ENCODE data around the gene COPS8.

COPS8 gene

DNA sequence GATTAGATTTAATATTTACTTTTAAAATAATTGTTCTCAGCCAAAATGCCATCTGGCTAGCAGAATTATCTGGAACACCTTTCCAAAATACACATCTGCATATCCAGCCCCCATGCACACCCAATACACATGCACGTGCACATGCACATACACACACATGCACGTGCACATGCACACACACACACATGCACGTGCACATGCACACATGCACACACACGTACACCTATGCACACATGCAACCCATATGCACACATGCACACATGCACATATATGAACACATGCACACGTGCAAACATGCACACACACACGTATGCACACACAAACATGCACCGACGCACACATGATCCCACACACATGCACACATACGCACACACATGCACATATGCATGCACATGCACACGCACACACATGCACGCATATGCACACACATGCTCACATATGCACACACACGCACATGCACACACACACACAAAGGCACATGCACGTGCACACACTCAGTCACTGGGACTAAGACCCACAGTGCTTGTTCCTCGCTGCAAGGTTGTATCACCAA is 53.5 kb downstream of the COPS8 start:
- no peak overlapping the region for H3K4me3 ChIP-seq (ENCODE audit: low read length)
- no peak for DNase-seq (ENCODE audit: low read depth)
- TF ChIP-seq, protein P1, sequence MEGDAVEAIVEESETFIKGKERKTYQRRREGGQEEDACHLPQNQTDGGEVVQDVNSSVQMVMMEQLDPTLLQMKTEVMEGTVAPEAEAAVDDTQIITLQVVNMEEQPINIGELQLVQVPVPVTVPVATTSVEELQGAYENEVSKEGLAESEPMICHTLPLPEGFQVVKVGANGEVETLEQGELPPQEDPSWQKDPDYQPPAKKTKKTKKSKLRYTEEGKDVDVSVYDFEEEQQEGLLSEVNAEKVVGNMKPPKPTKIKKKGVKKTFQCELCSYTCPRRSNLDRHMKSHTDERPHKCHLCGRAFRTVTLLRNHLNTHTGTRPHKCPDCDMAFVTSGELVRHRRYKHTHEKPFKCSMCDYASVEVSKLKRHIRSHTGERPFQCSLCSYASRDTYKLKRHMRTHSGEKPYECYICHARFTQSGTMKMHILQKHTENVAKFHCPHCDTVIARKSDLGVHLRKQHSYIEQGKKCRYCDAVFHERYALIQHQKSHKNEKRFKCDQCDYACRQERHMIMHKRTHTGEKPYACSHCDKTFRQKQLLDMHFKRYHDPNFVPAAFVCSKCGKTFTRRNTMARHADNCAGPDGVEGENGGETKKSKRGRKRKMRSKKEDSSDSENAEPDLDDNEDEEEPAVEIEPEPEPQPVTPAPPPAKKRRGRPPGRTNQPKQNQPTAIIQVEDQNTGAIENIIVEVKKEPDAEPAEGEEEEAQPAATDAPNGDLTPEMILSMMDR (conservative IDR thresholded peaks at IDR 0.05; ENCODE audit: low read length) = no peak

DNA sequence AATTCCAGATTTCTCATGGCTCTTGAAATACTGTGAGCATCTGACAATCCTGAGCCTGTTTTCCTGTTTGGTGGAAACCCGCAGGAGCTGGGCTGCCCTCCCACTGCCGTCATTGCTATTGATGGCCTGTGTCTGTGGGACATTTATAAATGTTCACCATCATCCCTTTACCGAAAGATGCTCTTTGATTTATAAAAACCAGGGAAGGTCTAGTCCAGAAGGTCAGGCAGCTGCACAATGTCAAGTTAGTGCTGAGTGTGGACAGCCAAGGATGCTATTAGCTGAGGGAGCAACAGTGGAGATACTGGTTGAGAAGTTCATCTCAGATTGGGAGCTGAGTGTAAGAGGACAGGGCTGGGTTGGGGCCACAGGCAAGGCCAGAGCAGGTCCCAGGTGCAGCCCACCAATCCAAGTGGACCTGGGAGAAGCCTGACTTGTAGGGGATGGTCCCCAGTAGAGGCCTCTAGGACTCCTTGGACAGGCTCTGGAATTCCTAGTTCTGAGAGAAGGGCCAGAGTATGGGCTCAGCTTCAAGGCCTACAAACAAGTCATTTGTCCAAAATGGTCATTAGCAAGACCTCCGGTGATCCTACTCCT is 55.1 kb downstream of the COPS8 start:
- no peak overlapping the region for H3K4me3 ChIP-seq (ENCODE audit: low read length)
- no peak for DNase-seq (ENCODE audit: low read depth)
- TF ChIP-seq, protein P1 (conservative IDR thresholded peaks at IDR 0.05; ENCODE audit: low read length) = no peak

GRCh38 chr2:237141571-237142051 is 55.9 kb downstream of the COPS8 start:
- TF ChIP-seq, protein P1 (conservative IDR thresholded peaks at IDR 0.05; ENCODE audit: low read length) = no peak
- no peak overlapping the region for H3K4me3 ChIP-seq (ENCODE audit: low read length)
- DNase-seq (ENCODE audit: low read depth) = peak; percentile 86

- no peak overlapping the region for H3K4me3 ChIP-seq (ENCODE audit: low read length)
- TF ChIP-seq, protein P1 (conservative IDR thresholded peaks at IDR 0.05; ENCODE audit: low read length) = no peak
- no peak for DNase-seq (ENCODE audit: low read depth)
Measured at GRCh38 chr2:237143118-237143517, 57.4 kb downstream of the COPS8 start.

- DNase-seq (ENCODE audit: low read depth) = peak; percentile 87
- H3K4me3 ChIP-seq (ENCODE audit: low read length) = no peak overlapping the region
- TF ChIP-seq, protein P1 (conservative IDR thresholded peaks at IDR 0.05; ENCODE audit: low read length) = no peak
Measured at GRCh38 chr2:237143676-237144440, 58.2 kb downstream of the COPS8 start.

- TF ChIP-seq, protein P1 (conservative IDR thresholded peaks at IDR 0.05; ENCODE audit: low read length) = no peak
- no peak overlapping the region for H3K4me3 ChIP-seq (ENCODE audit: low read length)
- no peak for DNase-seq (ENCODE audit: low read depth)
Measured at GRCh38 chr2:237144516-237144915, 58.8 kb downstream of the COPS8 start.
